NCI-H2029 (cell line): ENCODE data around the gene ME3.

Experiments used
- DNase-seq: peaks from one replicate; lab custom pipeline; 2025; lab: John Stamatoyannopoulos, UW

The ME3 gene

GRCh38 chr11:86487671-86488070, 184.7 kb downstream of the ME3 start:
- DNase-seq = no peak

- DNase-seq = no peak
Measured at GRCh38 chr11:86486261-86487030, 186.0 kb downstream of the ME3 start.

- no peak for DNase-seq
Measured at GRCh38 chr11:86484795-86485166, 187.6 kb downstream of the ME3 start.

- no peak for DNase-seq
Measured at GRCh38 chr11:86483940-86484794, 188.2 kb downstream of the ME3 start.

- no peak for DNase-seq
Measured at GRCh38 chr11:86483610-86483939, 188.8 kb downstream of the ME3 start.

- DNase-seq = no peak
Measured at GRCh38 chr11:86482692-86483091, 189.7 kb downstream of the ME3 start.

GRCh38 chr11:86481399-86481798, 191.0 kb downstream of the ME3 start:
- no peak for DNase-seq

GRCh38 chr11:86478348-86478747, 194.1 kb downstream of the ME3 start:
- DNase-seq = no peak

GRCh38 chr11:86477495-86478155, 194.8 kb downstream of the ME3 start:
- no peak for DNase-seq

GRCh38 chr11:86476109-86476861, 196.1 kb downstream of the ME3 start:
- DNase-seq = no peak

- DNase-seq = no peak
Measured at GRCh38 chr11:86475027-86475426, 197.4 kb downstream of the ME3 start.

GRCh38 chr11:86473991-86474833, 198.2 kb downstream of the ME3 start:
- DNase-seq = no peak

- no peak for DNase-seq
Measured at GRCh38 chr11:86469491-86470388, 202.7 kb downstream of the ME3 start.

- no peak for DNase-seq
Measured at GRCh38 chr11:86468169-86468568, 204.2 kb downstream of the ME3 start.

- no peak for DNase-seq
Measured at GRCh38 chr11:86464509-86465221, 207.8 kb downstream of the ME3 start.

GRCh38 chr11:86463955-86464354, 208.5 kb downstream of the ME3 start:
- DNase-seq = no peak

GRCh38 chr11:86463120-86463519, 209.3 kb downstream of the ME3 start:
- no peak for DNase-seq

- no peak for DNase-seq
Measured at GRCh38 chr11:86461892-86462291, 210.5 kb downstream of the ME3 start.
